Measurements from ENCODE around the gene PLD2.

DNA sequence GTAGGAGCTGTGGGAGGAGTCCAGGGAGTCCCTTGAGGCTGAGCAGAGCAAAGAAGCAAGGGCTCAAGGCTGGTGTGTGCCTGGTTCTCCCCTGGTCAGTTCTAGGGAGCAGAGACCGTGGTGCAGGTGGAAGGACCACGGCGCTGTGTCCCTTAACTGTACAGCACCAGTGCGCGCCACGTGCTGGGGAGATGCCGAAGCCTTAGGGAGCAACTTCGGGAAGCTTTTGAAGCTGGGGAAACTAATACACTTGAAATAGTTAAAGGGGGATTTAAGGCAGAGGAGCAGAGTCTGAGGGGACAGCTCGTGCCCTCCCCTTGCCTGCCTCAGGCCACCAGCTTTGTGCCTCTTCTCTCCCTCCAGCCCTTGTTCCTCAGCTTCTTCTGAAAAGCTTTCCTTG is 53.7 kb downstream of the PLD2 start:
- TF ChIP-seq SPI1 (IDR thresholded peaks at IDR 0.05; ENCODE audit: low read depth, low read length) (no peak), POLR2AphosphoS5 (IDR thresholded peaks at IDR 0.05; ENCODE audit: low read depth, low read length) (no peak), TAF1 (IDR thresholded peaks at IDR 0.05; ENCODE audit: low read depth, low read length) (no peak), POLR2A (IDR thresholded peaks at IDR 0.05; ENCODE audit: low read depth, low read length) (no peak)
